ENCODE data around the gene PPP5C. TPM values are rescaled to one million over a fixed set of nuclear protein-coding genes. Genes with fewer than 3 reads are reported as not detected.

The PPP5C gene
- total RNA-seq, 1 experiment from 2014 or later: 58.1 TPM

- ChIA-PET CTCF (no interaction called here), POLR2A (interaction anchor here (0.6 kb wide), 1 partner anchor 88 kb away, joined by 3 read pairs; no protein-coding TSS in a partner anchor)
- Histone ChIP-seq H3K4me1 (ENCODE audit: control insufficient read depth, insufficient read depth, low read length) (no peaks in the 10 kb centered on the region; the same call in 1 of the 2 replicates), H3K27ac (ENCODE audit: low read length) (no peak overlapping the region), H3K27me3 (ENCODE audit: control insufficient read depth, insufficient read depth, low read length) (no peaks in the 10 kb centered on the region), H3K4me3 (ENCODE audit: low read depth in 2 of 2, low read length in 2 of 2) (no peak overlapping the region), H3K9me3 (ENCODE audit: control insufficient read depth, insufficient read depth, low read depth, low read length) (no peaks in the 10 kb centered on the region), H3K36me3 (ENCODE audit: control insufficient read depth, insufficient read depth, low read length) (peaks cover 2% of the 10 kb centered on the region; the same call in 1 of the 2 replicates)
- no TSS peak for BruUV-seq (replicated peaks)
- no peak for DNase-seq (ENCODE audit: low read depth, low spot score)
- intact Hi-C loops (cut with micrococcal nuclease; ENCODE audit: unreplicated experiment): no loop called here
- ATAC-seq: 0 out of 2 replicates have a peak, but pooled peaks have one; percentile 14
- TF ChIP-seq TCF7L2 (IDR thresholded peaks at IDR 0.05; ENCODE audit: low read depth, low read length) (no peak), SIN3A (IDR thresholded peaks at IDR 0.05; ENCODE audit: borderline replicate concordance, insufficient read depth, low read depth, low read length) (no peak), POLR2AphosphoS5 (IDR thresholded peaks at IDR 0.05; ENCODE audit: low read depth, low read length) (no peak)
- TF ChIP-seq, protein P1, sequence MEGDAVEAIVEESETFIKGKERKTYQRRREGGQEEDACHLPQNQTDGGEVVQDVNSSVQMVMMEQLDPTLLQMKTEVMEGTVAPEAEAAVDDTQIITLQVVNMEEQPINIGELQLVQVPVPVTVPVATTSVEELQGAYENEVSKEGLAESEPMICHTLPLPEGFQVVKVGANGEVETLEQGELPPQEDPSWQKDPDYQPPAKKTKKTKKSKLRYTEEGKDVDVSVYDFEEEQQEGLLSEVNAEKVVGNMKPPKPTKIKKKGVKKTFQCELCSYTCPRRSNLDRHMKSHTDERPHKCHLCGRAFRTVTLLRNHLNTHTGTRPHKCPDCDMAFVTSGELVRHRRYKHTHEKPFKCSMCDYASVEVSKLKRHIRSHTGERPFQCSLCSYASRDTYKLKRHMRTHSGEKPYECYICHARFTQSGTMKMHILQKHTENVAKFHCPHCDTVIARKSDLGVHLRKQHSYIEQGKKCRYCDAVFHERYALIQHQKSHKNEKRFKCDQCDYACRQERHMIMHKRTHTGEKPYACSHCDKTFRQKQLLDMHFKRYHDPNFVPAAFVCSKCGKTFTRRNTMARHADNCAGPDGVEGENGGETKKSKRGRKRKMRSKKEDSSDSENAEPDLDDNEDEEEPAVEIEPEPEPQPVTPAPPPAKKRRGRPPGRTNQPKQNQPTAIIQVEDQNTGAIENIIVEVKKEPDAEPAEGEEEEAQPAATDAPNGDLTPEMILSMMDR (IDR thresholded peaks at IDR 0.05): no peak; the same call in 1 of the 2 replicates
- TF ChIP-seq, protein P2, sequence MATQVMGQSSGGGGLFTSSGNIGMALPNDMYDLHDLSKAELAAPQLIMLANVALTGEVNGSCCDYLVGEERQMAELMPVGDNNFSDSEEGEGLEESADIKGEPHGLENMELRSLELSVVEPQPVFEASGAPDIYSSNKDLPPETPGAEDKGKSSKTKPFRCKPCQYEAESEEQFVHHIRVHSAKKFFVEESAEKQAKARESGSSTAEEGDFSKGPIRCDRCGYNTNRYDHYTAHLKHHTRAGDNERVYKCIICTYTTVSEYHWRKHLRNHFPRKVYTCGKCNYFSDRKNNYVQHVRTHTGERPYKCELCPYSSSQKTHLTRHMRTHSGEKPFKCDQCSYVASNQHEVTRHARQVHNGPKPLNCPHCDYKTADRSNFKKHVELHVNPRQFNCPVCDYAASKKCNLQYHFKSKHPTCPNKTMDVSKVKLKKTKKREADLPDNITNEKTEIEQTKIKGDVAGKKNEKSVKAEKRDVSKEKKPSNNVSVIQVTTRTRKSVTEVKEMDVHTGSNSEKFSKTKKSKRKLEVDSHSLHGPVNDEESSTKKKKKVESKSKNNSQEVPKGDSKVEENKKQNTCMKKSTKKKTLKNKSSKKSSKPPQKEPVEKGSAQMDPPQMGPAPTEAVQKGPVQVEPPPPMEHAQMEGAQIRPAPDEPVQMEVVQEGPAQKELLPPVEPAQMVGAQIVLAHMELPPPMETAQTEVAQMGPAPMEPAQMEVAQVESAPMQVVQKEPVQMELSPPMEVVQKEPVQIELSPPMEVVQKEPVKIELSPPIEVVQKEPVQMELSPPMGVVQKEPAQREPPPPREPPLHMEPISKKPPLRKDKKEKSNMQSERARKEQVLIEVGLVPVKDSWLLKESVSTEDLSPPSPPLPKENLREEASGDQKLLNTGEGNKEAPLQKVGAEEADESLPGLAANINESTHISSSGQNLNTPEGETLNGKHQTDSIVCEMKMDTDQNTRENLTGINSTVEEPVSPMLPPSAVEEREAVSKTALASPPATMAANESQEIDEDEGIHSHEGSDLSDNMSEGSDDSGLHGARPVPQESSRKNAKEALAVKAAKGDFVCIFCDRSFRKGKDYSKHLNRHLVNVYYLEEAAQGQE (IDR thresholded peaks at IDR 0.05; ENCODE audit: insufficient read depth in 1 of 2, low read depth in 2 of 2, low read length in 1 of 2): no peak
- in situ Hi-C loops (cut with HindIII; ENCODE audit: low pct_unique_long_range_greater_than_20kb, low sequenced_read_pairs): no loop called here
Observed at GRCh38 chr19:46372901-46373490, 26.1 kb downstream of the PPP5C start.

DNA sequence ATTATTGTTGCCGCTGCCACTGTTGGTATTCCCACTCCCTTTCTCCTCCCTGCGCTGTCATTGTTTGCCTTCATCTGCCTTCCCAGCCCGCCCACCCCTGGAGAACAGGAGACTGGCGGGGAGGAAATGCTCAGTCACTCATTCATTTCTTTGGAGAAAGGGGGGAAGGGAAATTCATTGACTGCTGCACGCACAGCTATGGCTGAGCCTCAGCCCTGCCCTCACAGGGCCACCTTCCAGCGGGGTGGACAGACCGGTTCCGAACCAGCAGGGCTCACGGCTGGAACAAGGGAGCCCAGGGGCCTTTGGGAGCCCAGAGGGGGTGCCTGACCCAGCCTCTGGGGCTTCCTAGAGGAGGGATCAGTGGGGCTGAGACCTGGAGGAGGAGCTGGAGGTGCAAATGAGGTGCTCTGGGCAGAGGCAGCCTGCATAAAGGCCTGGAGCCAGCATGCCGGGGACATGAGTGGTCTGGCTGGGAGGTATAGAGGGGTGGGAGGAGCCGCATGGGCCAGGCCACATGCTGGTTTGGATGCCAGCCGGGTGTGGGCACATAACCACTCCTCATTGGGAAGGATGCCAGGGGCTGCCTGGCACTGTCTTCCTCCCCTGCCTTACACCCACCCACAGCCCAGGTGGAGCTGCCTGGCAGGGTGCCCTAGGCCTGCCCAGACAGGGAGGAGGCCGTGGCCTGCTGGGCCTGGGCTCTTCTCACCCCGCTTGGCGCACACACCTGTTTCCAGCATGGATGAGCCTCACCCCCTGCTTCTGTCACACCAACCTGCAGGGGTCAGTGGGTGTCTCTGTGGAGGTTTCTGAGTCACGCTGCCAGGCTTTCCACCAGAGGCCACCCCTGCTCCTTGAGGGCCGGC is 26.8 kb downstream of the PPP5C start:
- in situ Hi-C loops (cut with HindIII; ENCODE audit: low pct_unique_long_range_greater_than_20kb, low sequenced_read_pairs): no loop called here
- DNase-seq (ENCODE audit: low read depth, low spot score): no peak
- BruUV-seq (replicated peaks): no TSS peak
- H3K27ac ChIP-seq (ENCODE audit: low read length): no peak overlapping the region
- TF ChIP-seq SIN3A (IDR thresholded peaks at IDR 0.05; ENCODE audit: borderline replicate concordance, insufficient read depth, low read depth, low read length): no peak
- TF ChIP-seq, protein P2 (IDR thresholded peaks at IDR 0.05; ENCODE audit: insufficient read depth in 1 of 2, low read depth in 2 of 2, low read length in 1 of 2): no peak
- TF ChIP-seq TCF7L2 (IDR thresholded peaks at IDR 0.05; ENCODE audit: low read depth, low read length): no peak
- TF ChIP-seq POLR2AphosphoS5 (IDR thresholded peaks at IDR 0.05; ENCODE audit: low read depth, low read length): no peak
- TF ChIP-seq, protein P1 (IDR thresholded peaks at IDR 0.05): no peak
- peak; percentile 49 for ATAC-seq
- peaks cover 2% of the 10 kb centered on the region; the same call in 1 of the 2 replicates for H3K36me3 ChIP-seq (ENCODE audit: control insufficient read depth, insufficient read depth, low read length)
- ChIA-PET CTCF (no interaction called here), POLR2A (no interaction called here)
- no peak overlapping the region for H3K4me3 ChIP-seq (ENCODE audit: low read depth in 2 of 2, low read length in 2 of 2)
- H3K27me3 ChIP-seq (ENCODE audit: control insufficient read depth, insufficient read depth, low read length): no peaks in the 10 kb centered on the region
- H3K4me1 ChIP-seq (ENCODE audit: control insufficient read depth, insufficient read depth, low read length): no peaks in the 10 kb centered on the region; the same call in 1 of the 2 replicates
- H3K9me3 ChIP-seq (ENCODE audit: control insufficient read depth, insufficient read depth, low read depth, low read length): no peaks in the 10 kb centered on the region
- intact Hi-C loops (cut with micrococcal nuclease; ENCODE audit: unreplicated experiment): no loop called here

All from Panc1 (cell line).